Heart right ventricle (tissue), 16 donors: ENCODE results near the gene ACSL6. TPM values are rescaled to one million over a fixed set of nuclear protein-coding genes. Genes with fewer than 3 reads are reported as not detected.

Experiments
- ATAC-seq, 8 donors: fragments of 200-7000 bp; cut with Tn5 transposase; one replicate each; pipeline ENCODE4 v1.9.1; 2020; ENCODE audit warnings: mild to moderate bottlenecking in 8 of 8, moderate library complexity in 8 of 8, moderate number of reproducible peaks in 1 of 8
- DNase-seq, 2 donors: peaks; one replicate each; pipeline ENCODE4 v3.0.0-alpha.2; 2020
- H3K27ac ChIP-seq, 10 donors: fragments of 200-600 bp; sonication (generic) in 2 of 10; one replicate each; pipeline versions ENCODE4 v1.5.0 to v1.8.0; 2020 to 2022; ENCODE audit warnings: mild to moderate bottlenecking in 3 of 10
- H3K27me3 ChIP-seq, 7 donors: fragments of 200-600 bp; one replicate each; pipeline ENCODE4 v1.8.0; 2021 to 2022; ENCODE audit warnings: mild to moderate bottlenecking in 2 of 7
- H3K36me3 ChIP-seq, 9 donors: fragments of 200-600 bp; sonication (generic) in 1 of 9; one replicate each; pipeline versions ENCODE4 v1.5.0 to v1.8.0; 2020 to 2022; ENCODE audit warnings: mild to moderate bottlenecking in 2 of 9
- H3K4me1 ChIP-seq, 9 donors: fragments of 200-600 bp; sonication (generic) in 1 of 9; one replicate each; pipeline versions ENCODE4 v1.5.0 to v1.8.0; 2020 to 2022; ENCODE audit warnings: mild to moderate bottlenecking in 4 of 9
- H3K4me3 ChIP-seq, 10 donors: fragments of 200-600 bp; sonication (generic) in 2 of 10; one replicate each; pipeline versions ENCODE4 v1.5.0 to v1.8.0; 2020 to 2022; ENCODE audit warnings: mild to moderate bottlenecking in 7 of 10, moderate library complexity in 2 of 10
- H3K9me3 ChIP-seq, 11 donors: fragments of 200-600 bp in 10 of 11; sonication (generic) in 2 of 11; one replicate each; pipeline versions ENCODE4 v1.5.0 to v1.8.0; 2013 to 2022; ENCODE audit warnings: mild to moderate bottlenecking in 2 of 11, control low read depth in 1 of 11, moderate library complexity in 1 of 11
- CTCF ChIP-seq, 9 donors: fragments of 200-600 bp; sonication (generic) in 2 of 9; IDR thresholded peaks; one replicate each; pipeline versions ENCODE4 v1.5.0 to v1.8.0; 2021 to 2022; ENCODE audit warnings: antibody characterized with exemption in 9 of 9, mild to moderate bottlenecking in 5 of 9, moderate library complexity in 1 of 9
- WGBS, 2 donors: extraction: QIAGEN DNeasy Blood & Tissue Kit; methylation state at CpG; one replicate each; pipeline ENCODE4 v1.1.7; 2013; ENCODE audit warnings: inconsistent platforms in 1 of 2; 5-methylcytosine and 5-hydroxymethylcytosine counted together
- intact Hi-C, 10 donors: fragments of 100-400 bp; cut with DNase I; formaldehyde crosslinking; loops; one replicate each; pipeline versions ENCODE4 v1.11.1 to v1.14.2; 2022
- polyA plus RNA-seq, 2 donors: library from polyadenylated mRNA; stranded (reverse); fragments of 200-250 nt; gene quantifications; one replicate each; pipeline ENCODE4 v1.2.3, GENCODE V29; 2013
- total RNA-seq, 10 donors: library from RNA; stranded (reverse); fragmentation: NEBNext Ultra II Directional in 3 of 10; extraction: Animal tissue kit (Norgen Biotek cat#: 25700) in 3 of 10; gene quantifications; one replicate each; pipeline versions ENCODE4 v1.2.1 to v1.2.4, GENCODE V29; 2021 to 2023
- donor health status: Arrhythmogenic right ventricular cardiomyopathy.
- donor health status: ischemic (EF 13 %, LVEDD 7.1; RV severe dilation, severe dysfunction).
- donor health status: healthy with polysubstance abuse.
- donor health status: DM: no; HTN: yes; CAD: no.
- donor health status: DM: no; HTN: no; CAD: no.
- donor health status: ischemic (EF 25% LVEDD 6.9; RV normal size, moderate dysfunction).
- donor health status: ischemic (EF 25% LVEDD 5.7; RV mildly dilated, moderate dysfunction).
- donor health status: healthy.
- donor health status: DM: yes; HTN: yes; CAD: no.
- donor health status: Ischemic cardiomyopathy.
- donor health status: ischemic (EF 35%, LVEDD 5.7; RV mildly dilated, moderate dysfunction).
- donor health status: nonischemic (EF 11% LVEDD 7.7; RV severe dilation, severe dysfunction).
- donor health status: DM: yes; HTN: yes; CAD: no.
- donor health status: PGD.
- donor health status: ischemic (EF 29% LVEDD 5.4; RV normal size, mild dysfunction).
- donor health status: nonischemic (EF 23%, LVEDD 6.1; RV moderate dilation, normal function).

ACSL6 gene
- total and polyA plus RNA-seq, 12 donors: 0.26 to 7.0 (median 3.0) TPM

- DNase-seq: no peak
- WGBS, 2 donors: 24 to 31% methylated on average over 10 of the region's 10 CpGs
- Histone ChIP-seq H3K27me3 (peaks cover 0 to 27% (median 14%) of the 10 kb centered on the region in 7 donors), H3K4me3 (no peak overlapping the region), H3K36me3 (no peaks in the 10 kb centered on the region), H3K4me1 (peaks cover 0 to 9% (median 4%) of the 10 kb centered on the region in 9 donors), H3K27ac (no peak overlapping the region), H3K9me3 (no peaks in the 10 kb centered on the region)
- ATAC-seq: no peak
- intact Hi-C loops: no loop called here
- TF ChIP-seq CTCF (IDR thresholded peaks at IDR 0.05): no peak
These were observed 6.5 kb upstream of the ACSL6 start for GRCh38 chr5:132017738-132018625.

- 33 to 34% methylated on average over 4 of the region's 4 CpGs for WGBS, 2 donors
- H3K27me3 ChIP-seq: peaks cover 0 to 30% (median 15%) of the 10 kb centered on the region in 7 donors
- DNase-seq (no peak), ATAC-seq (no peak)
- H3K9me3 ChIP-seq: no peaks in the 10 kb centered on the region
- no peaks in the 10 kb centered on the region for H3K36me3 ChIP-seq
- intact Hi-C loops: no loop called here
- TF ChIP-seq CTCF (IDR thresholded peaks at IDR 0.05): no peak
- H3K4me3 ChIP-seq: no peak overlapping the region
- H3K4me1 ChIP-seq: peaks cover 0 to 15% (median 4%) of the 10 kb centered on the region in 9 donors
- H3K27ac ChIP-seq: no peak overlapping the region
These were observed 5.9 kb upstream of the ACSL6 start for GRCh38 chr5:132017316-132017715.

GRCh38 chr5:132016721-132017250 is 5.3 kb upstream of the ACSL6 start:
- H3K4me1 ChIP-seq: peaks cover 0 to 19% (median 9%) of the 10 kb centered on the region in 9 donors
- H3K27me3 ChIP-seq: peaks cover 0 to 32% (median 15%) of the 10 kb centered on the region in 7 donors
- H3K27ac ChIP-seq: no peak overlapping the region
- no peak overlapping the region for H3K4me3 ChIP-seq
- no peaks in the 10 kb centered on the region for H3K36me3 ChIP-seq
- TF ChIP-seq CTCF (IDR thresholded peaks at IDR 0.05): no peak
- WGBS, 2 donors: 74 to 88% methylated on average over 3 of the region's 3 CpGs
- H3K9me3 ChIP-seq: no peaks in the 10 kb centered on the region
- DNase-seq (no peak), ATAC-seq (no peak)
- intact Hi-C loops: no loop called here

GRCh38 chr5:132013711-132014110 is 2.3 kb upstream of the ACSL6 start:
- no peak for TF ChIP-seq CTCF (IDR thresholded peaks at IDR 0.05)
- 63 to 76% methylated on average over 2 of the region's 2 CpGs for WGBS, 2 donors
- Histone ChIP-seq H3K36me3 (no peaks in the 10 kb centered on the region), H3K4me3 (no peak overlapping the region), H3K4me1 (peaks cover 3 to 30% (median 11%) of the 10 kb centered on the region in 9 donors), H3K9me3 (no peaks in the 10 kb centered on the region), H3K27ac (peak overlapping the region in 1 of 10 donors; percentile 7), H3K27me3 (peaks cover 0 to 59% (median 25%) of the 10 kb centered on the region in 7 donors)
- intact Hi-C loops: no loop called here
- DNase-seq (no peak), ATAC-seq (peak in 3 of 8 donors; percentile 3 to 14 (median 13))
